Left lung (tissue), 10 donors: ENCODE data around the gene HSPA9. TPM values are rescaled to one million over a fixed set of nuclear protein-coding genes. Genes with fewer than 3 reads are reported as not detected.

Experiments used
- ATAC-seq: fragments of 200-7000 bp; cut with Tn5 transposase; one replicate; pipeline ENCODE4 v1.9.1; 2020; ENCODE audit warnings: moderate library complexity
- DNase-seq, 4 donors: peaks; one replicate each; pipeline ENCODE4 v3.0.0-alpha.2; 2013 to 2020
- H3K27ac ChIP-seq, 2 donors: fragments of 200-600 bp; sonication (generic) in 1 of 2; one replicate each; pipeline versions ENCODE4 v1.5.0 to v1.8.0; 2020 to 2021
- H3K27me3 ChIP-seq, 2 donors: fragments of 200-600 bp; sonication (generic) in 1 of 2; one replicate each; pipeline versions ENCODE4 v1.5.0 to v1.8.0; 2020 to 2021
- H3K36me3 ChIP-seq, 2 donors: fragments of 200-600 bp; sonication (generic) in 1 of 2; one replicate each; pipeline versions ENCODE4 v1.5.0 to v1.8.0; 2020 to 2021
- H3K4me1 ChIP-seq, 2 donors: fragments of 200-600 bp; one replicate each; pipeline ENCODE4 v1.8.0; 2021
- H3K4me3 ChIP-seq, 2 donors: fragments of 200-600 bp; sonication (generic) in 1 of 2; one replicate each; pipeline versions ENCODE4 v1.5.0 to v1.8.0; 2020 to 2021; ENCODE audit warnings: mild to moderate bottlenecking in 1 of 2
- H3K9me3 ChIP-seq, 2 donors: fragments of 200-600 bp; sonication (generic) in 1 of 2; one replicate each; pipeline versions ENCODE4 v1.5.0 to v1.8.0; 2020 to 2021
- intact Hi-C, 2 donors: fragments of 100-400 bp; cut with DNase I; formaldehyde crosslinking; loops; one replicate each; pipeline versions ENCODE4 v1.11.2 to v1.14.2; 2022
- polyA plus RNA-seq, 6 donors: library from polyadenylated mRNA; unstranded; fragments of 120-200 nt; gene quantifications; one replicate each; pipeline ENCODE4 v1.2.1, GENCODE V29; 2013; ENCODE audit not compliant: insufficient read length in 6 of 6
- total RNA-seq, 2 donors: library from RNA; stranded (reverse); fragmentation: NEBNext Ultra II Directional; extraction: Animal tissue kit (Norgen Biotek cat#: 25700); gene quantifications; one replicate each; pipeline ENCODE4 v1.2.1, GENCODE V29; 2021
- TF ChIP-seq, protein P1 (sequence below), 2 donors: fragments of 200-600 bp; sonication (generic) in 1 of 2; IDR thresholded peaks; one replicate each; pipeline versions ENCODE4 v1.5.0 to v1.8.0; 2021; ENCODE audit warnings: antibody characterized with exemption in 2 of 2
- donor health status: DM: no; HTN: yes; CAD: no.
- donor health status: DM: no; HTN: no; CAD: no.

The HSPA9 gene
- total and polyA plus RNA-seq, 8 donors: 128 to 220 (median 209) TPM

DNA sequence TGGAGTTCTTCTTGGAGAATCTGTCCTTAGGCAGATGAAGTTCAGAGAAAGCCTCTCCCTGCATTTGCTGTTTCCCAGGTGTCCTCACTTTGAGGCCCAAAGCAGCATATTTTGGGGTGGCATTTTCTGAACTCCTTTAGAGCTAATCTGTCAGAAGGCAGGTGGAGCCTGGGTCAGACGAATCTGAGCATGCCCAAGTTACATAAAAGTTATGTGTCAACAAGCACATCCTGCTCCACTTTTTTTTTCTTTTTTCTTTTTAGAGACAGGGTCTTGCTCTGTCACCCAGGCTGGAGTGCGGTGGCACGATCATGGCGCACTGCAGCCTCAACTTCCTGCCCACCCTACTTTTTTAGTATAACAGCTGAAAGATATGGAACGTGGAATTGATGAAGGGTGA is 41.3 kb upstream of the HSPA9 start:
- intact Hi-C loops: no loop called here
- DNase-seq (no peak), ATAC-seq (no peak)
- TF ChIP-seq, protein P1, sequence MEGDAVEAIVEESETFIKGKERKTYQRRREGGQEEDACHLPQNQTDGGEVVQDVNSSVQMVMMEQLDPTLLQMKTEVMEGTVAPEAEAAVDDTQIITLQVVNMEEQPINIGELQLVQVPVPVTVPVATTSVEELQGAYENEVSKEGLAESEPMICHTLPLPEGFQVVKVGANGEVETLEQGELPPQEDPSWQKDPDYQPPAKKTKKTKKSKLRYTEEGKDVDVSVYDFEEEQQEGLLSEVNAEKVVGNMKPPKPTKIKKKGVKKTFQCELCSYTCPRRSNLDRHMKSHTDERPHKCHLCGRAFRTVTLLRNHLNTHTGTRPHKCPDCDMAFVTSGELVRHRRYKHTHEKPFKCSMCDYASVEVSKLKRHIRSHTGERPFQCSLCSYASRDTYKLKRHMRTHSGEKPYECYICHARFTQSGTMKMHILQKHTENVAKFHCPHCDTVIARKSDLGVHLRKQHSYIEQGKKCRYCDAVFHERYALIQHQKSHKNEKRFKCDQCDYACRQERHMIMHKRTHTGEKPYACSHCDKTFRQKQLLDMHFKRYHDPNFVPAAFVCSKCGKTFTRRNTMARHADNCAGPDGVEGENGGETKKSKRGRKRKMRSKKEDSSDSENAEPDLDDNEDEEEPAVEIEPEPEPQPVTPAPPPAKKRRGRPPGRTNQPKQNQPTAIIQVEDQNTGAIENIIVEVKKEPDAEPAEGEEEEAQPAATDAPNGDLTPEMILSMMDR (IDR thresholded peaks at IDR 0.05): no peak
- no peak overlapping the region for H3K4me3 ChIP-seq
- peaks cover 0 to 4% of the 10 kb centered on the region in 2 donors for H3K4me1 ChIP-seq
- H3K9me3 ChIP-seq: no peaks in the 10 kb centered on the region
- H3K36me3 ChIP-seq: no peaks in the 10 kb centered on the region
- H3K27me3 ChIP-seq: no peaks in the 10 kb centered on the region
- no peak overlapping the region for H3K27ac ChIP-seq

DNA sequence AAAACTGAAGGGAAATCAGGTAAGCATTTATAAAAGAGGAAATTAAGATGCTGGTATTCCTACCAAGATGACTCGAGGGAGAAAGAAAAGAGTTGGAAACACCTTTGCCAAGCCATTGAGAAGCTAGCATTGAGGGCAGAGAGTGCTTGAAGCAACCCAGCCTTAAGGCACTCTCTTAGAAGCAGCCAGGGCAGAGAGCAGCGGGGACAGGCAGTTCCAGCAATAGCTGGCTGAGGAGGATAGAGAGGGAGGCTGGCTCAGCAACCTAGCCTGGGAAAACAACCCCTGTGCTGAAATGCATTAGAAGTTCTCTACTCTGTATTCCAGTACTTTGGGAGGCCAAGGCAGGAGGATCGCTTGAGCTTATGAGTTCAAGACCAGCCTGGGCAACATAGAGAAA is 40.3 kb upstream of the HSPA9 start:
- Histone ChIP-seq H3K9me3 (no peaks in the 10 kb centered on the region), H3K4me1 (peaks cover 3 to 15% of the 10 kb centered on the region in 2 donors), H3K36me3 (no peaks in the 10 kb centered on the region), H3K27ac (no peak overlapping the region), H3K27me3 (no peaks in the 10 kb centered on the region), H3K4me3 (no peak overlapping the region)
- no peak for DNase-seq
- intact Hi-C loops: no loop called here
- ATAC-seq: no peak
- TF ChIP-seq, protein P1 (IDR thresholded peaks at IDR 0.05): no peak

DNA sequence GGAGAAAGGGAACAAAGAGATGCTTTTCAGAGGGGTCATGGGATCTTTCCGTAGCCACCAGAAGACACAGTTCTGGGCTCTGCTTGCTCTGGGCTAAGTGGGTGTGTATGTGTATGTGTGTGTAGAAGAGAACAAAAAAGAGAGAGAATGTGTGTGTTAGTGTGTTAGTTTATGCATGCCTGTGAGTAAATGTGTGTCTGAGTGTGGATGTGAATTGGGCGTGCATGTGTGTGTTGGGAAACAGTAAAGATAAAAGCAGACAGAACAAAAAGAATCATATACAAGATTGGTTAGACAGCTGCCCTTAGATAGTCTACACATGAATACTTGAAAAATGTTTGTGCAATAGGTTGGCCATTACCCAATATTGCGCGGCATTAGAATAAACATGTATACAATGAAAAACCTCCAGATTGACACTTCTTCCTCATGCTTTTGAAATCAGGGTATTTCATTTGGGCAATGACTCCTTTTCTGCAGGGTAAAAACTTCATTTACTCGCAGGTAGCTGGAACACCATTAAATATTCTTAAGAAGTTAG is 36.5 kb upstream of the HSPA9 start:
- H3K27ac ChIP-seq: peak overlapping the region in 1 of 2 donors; percentile 15
- no peak for ATAC-seq
- intact Hi-C loops: no loop called here

DNA sequence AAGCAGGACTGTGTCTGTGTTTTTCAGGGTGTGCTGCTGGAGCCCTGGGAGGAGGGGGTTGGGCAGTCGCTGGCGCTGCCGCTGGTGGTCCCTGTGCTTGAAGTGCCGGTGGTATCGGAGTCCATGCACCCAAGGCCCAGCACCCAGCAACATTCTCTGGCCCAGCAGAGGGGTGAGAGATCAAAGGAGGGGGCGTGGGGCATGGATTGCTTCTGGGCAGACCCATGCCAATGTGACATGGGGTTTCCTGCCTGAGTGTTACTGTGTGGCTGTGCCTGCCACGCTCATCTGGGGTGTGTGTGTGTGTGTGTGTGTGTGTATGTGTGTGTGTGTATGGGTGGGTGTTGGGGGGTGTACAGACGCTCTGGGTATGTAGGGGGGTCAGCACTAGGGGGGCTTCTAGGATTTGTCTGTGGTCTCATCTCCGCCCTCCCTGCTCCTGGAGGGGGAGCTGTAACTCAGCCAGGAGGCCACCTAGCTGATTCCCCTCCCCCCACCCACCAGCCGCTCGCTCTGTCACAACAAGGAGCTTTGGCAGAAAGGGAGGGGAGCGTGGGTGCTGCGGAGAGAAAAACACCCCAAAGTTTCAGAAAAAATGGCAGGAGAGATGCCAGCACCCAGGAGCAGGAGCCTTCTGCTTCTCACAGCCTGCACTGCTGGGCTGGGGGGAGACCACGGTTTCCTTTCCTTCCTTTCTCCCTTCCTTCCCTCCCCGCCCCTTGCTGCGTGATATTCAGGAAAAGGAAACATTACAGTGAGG is 35.9 kb upstream of the HSPA9 start:
- ATAC-seq (peak; percentile 15), DNase-seq (peak in 1 of 4 donors; percentile 61)
- Histone ChIP-seq H3K27ac (peak overlapping the region in 1 of 2 donors; percentile 15), H3K4me3 (peak overlapping the region in 1 of 2 donors; percentile 27), H3K4me1 (peaks cover 5 to 21% of the 10 kb centered on the region in 2 donors), H3K9me3 (no peaks in the 10 kb centered on the region), H3K27me3 (no peaks in the 10 kb centered on the region), H3K36me3 (no peaks in the 10 kb centered on the region)
- TF ChIP-seq, protein P1 (IDR thresholded peaks at IDR 0.05): no peak
- intact Hi-C loops: no loop called here

More for the DNA sequence above, 36.5 kb upstream of the HSPA9 start:
- Histone ChIP-seq H3K9me3 (no peaks in the 10 kb centered on the region), H3K36me3 (no peaks in the 10 kb centered on the region), H3K4me3 (peak overlapping the region in 1 of 2 donors; percentile 27), H3K27me3 (no peaks in the 10 kb centered on the region), H3K4me1 (peaks cover 5 to 21% of the 10 kb centered on the region in 2 donors)
- TF ChIP-seq, protein P1 (IDR thresholded peaks at IDR 0.05): no peak
- peak in 2 of 4 donors; percentile 51 to 54 for DNase-seq

DNA sequence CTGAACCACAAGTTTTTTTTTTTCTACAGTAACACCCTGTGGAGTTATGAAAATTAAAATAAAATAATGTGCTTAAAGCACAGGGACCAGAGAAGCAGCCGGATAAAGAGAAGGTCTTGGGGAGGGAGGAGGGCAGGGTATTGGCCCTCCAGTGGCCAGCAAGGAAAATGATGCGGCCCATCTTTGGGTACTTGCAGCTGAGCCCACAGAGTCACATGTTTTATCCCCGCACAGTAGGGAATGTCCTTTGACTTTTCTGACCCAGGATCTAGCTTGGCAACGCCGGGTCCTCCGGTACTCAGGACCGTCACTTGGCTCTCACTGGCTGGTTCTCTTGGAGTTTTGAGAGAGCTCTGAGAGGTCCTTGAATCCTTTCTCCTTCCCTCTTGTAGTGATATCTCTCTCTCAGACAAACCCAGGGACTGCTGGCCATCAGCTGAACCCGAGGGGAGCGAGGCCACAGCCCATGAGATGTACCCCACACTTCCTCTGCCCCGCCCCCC is 35.3 kb upstream of the HSPA9 start:
- Histone ChIP-seq H3K36me3 (no peaks in the 10 kb centered on the region), H3K27ac (no peak overlapping the region), H3K4me1 (peaks cover 5 to 27% of the 10 kb centered on the region in 2 donors), H3K27me3 (no peaks in the 10 kb centered on the region), H3K9me3 (no peaks in the 10 kb centered on the region), H3K4me3 (no peak overlapping the region)
- peak; percentile 62 for ATAC-seq
- TF ChIP-seq, protein P1 (IDR thresholded peaks at IDR 0.05): no peak
- no peak for DNase-seq
- intact Hi-C loops: no loop called here
